NCI-H1694 (cell line): ENCODE data around the gene ZMIZ1.
A peak's percentile ranks its signal among the peaks of the same experiment; 100 is the strongest.

ENCODE experiments used
- DNase-seq: peaks from one replicate; lab custom pipeline; 2025; lab: John Stamatoyannopoulos, UW

Gene ZMIZ1

DNA sequence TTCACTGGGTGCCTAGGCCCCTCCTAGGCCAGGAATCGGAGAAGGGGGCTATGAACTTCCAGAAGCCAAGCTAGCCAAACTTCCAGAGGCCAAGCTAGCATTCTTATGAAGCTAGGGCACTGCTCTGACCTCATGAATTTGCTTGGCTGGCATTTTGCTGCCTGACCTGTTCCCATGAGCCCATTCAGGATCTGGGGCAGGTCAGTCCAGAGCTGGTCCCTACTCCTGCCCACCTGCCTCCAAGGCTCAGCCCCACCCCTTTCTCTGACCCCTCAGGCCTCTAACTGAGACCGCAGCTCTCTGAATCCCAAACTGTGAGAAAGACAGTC lies 277.2 kb downstream of the ZMIZ1 start:
- DNase-seq = no peak

GRCh38 chr10:79346388-79347225 lies 277.8 kb downstream of the ZMIZ1 start:
- DNase-seq = no peak

- DNase-seq = peak; percentile 47
These were observed 278.6 kb downstream of the ZMIZ1 start, which contains the start of gene PPIF for GRCh38 chr10:79347226-79347893. Gene PPIF, plus strand, starts transcription at chr10:79347469. Its CDS starts 80 bp downstream, at chr10:79347549.

DNA sequence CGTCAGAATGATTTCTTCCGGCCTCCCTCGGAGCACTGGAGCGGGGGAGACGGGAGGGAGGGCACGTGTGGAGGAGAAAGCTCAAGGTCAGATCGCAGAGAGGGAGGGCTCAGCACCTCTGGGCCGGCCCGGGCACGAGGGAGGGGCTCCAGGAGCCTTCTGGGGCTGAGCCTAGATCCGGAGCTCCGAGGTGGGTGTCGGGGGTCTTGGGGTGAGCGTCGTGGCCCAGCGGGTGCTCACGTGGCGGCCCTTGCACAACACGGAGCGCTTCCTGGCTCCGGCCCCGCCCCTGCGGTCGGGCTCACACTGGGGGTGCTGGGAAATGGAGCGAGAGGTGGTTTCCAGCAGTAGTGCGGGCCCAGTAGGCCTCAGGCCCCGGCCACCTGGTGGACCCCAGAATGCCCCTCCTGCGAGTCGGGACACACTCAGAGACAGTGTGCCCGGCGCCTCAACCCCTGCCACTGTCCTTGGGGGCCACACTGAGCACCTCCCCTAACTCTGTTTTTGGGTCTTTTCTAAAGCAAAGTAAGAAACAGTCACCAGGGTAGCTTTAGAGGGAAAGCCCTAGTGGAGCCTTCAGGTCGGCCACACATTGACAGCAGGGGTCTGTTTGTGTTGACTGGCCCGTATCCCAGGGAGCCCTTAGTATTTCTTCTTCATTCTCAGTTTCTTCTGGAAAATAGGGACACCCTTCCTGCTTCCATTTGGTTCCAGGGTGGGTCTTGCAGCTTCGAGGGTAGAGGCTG lies 279.3 kb downstream of the ZMIZ1 start:
- DNase-seq = no peak

DNA sequence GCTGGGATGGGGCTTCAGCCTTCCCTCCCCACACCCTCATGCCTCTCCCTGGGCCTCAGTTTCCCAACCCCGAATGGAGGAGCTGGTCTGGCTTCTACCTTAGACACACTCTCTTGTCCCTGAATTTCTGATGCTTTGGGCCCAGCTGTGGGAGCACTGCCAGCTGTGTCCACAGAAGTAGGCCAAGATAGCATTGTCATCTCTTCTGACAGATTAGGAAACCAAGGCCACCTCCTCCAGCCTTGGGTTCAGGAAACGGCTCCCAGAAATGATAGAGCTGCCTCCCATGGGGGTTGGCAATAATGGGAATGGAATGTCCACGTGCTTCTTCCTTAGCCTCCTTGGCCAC lies 279.8 kb downstream of the ZMIZ1 start:
- no peak for DNase-seq

GRCh38 chr10:79349072-79349491 lies 280.3 kb downstream of the ZMIZ1 start:
- DNase-seq = no peak

DNA sequence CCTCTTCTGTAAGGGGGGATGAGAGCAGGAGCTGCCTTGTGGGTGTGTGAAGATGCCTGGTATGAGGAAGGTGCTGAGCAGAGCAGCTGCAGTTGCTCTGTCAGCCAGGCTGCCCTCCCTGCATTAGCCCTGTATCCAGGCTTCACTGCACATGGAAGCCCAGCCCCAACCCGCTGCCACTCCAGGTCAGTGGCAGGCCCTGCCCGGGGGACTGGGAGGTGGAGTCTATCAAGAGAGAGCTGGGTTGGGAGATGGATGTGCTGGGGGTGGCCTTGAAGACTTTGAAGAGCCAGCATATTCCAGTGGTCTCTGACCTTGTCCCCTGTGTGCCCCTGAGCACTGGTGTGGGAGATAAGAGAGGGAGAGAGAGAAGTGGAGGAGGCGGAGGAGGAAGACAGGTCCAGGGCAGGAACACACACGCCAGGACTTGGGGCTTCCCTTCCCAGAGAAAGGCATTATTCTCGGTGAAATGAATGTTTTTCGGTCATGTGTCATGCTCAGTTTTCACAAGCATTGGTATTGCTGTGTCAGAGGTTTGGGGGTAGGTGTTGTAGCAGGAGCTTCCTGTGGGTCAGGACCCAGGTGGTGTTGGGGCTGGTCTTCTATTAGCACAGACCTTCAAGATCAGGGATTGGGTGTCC lies 281.1 kb downstream of the ZMIZ1 start:
- no peak for DNase-seq

GRCh38 chr10:79350407-79351154 lies 281.8 kb downstream of the ZMIZ1 start:
- no peak for DNase-seq

- DNase-seq = no peak
These were observed 282.6 kb downstream of the ZMIZ1 start for GRCh38 chr10:79351332-79351731.

DNA sequence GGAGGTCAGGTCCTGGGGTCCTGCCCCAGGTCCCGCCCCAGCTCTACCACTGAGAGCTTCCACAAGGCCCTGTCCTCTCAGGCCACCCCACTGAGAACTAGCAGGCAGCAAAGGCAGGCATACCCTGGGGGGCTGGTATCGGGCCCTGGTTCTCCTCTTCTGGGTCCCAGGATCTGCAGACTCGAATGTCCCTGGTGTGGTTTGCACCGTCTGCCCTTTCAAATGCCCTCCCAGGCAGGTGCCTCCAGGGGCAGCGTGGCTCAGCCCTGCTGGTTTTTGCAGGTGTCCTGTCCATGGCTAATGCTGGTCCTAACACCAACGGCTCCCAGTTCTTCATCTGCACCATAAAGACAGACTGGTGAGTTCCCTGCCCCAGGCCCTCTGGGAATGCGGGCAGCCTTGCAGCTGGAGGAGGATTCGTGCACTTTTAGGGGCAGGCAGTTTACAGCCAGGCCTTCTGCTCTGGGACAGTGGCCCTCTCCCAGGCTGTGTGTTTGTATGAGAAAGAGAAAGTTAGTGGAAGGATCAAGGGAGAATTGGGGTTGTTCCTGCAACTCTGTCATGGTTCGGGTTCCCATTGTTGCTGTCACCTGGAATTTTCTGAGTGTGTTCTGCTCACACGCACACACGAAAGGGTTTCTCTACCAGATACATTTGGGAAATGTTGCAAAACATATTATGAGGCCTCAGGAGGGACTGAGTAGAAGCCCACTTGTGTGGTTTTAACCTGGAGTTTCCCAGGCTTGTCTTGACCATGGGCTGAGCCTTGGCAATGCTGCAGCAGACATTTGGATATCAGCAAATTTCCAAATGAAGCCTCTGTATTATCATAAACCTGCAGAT lies 283.5 kb downstream of the ZMIZ1 start:
- DNase-seq = no peak

- DNase-seq = no peak
These were observed 284.2 kb downstream of the ZMIZ1 start for GRCh38 chr10:79353000-79353406.

DNA sequence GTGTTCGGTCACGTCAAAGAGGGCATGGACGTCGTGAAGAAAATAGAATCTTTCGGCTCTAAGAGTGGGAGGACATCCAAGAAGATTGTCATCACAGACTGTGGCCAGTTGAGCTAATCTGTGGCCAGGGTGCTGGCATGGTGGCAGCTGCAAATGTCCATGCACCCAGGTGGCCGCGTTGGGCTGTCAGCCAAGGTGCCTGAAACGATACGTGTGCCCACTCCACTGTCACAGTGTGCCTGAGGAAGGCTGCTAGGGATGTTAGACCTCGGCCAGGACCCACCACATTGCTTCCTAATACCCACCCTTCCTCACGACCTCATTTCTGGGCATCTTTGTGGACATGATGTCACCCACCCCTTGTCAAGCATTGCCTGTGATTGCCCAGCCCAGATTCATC lies 285.0 kb downstream of the ZMIZ1 start:
- no peak for DNase-seq

- DNase-seq = no peak
These were observed 285.4 kb downstream of the ZMIZ1 start for GRCh38 chr10:79354141-79354540.

DNA sequence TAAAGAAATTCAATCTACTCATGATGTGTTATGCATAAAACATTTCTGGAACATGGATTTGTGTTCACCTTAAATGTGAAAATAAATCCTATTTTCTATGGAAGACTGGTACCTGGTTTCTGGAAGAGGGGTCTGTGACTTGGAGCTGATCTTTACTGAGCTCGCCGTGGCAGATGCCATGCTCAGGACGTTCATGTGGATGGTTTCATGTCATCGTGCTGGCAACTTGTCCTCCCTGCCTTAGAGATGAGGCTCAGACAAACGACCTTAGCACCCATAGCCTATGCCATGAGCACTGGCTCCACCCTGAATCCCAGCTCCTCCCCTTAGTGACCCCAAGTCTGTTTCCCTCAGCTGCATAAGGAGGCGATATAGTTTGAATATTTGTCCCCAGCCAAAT lies 285.8 kb downstream of the ZMIZ1 start:
- DNase-seq = no peak

DNA sequence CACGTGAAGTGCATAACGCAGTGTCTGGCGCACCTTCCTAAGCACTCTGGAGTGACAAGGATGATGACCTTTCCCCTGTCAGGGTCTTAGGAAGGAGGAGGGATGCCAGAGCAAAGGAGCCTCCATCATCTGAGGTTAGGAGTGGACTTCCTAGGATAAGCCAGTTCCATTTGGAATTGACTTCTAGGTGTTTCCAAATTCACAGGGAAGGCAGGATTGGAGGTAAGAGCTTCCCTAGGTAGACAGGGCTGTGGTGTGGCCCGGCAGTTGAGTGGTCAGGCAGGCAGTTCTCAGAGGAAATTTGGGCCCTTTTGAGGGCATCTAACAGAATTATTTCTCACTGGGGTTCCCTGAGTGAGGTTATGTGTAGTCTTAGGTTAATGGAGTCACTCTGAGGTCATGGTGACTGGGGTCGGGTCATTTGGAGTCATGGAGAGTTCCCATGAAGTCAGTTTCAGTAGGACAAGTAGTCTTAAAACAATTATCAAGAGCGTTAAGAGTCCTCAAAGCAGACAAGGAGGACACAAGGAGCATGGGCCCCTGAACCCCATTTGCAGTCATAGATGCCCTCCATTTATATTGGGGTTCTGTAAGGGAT lies 286.8 kb downstream of the ZMIZ1 start:
- no peak for DNase-seq

- no peak for DNase-seq
These were observed 287.3 kb downstream of the ZMIZ1 start for GRCh38 chr10:79356104-79356503.

DNA sequence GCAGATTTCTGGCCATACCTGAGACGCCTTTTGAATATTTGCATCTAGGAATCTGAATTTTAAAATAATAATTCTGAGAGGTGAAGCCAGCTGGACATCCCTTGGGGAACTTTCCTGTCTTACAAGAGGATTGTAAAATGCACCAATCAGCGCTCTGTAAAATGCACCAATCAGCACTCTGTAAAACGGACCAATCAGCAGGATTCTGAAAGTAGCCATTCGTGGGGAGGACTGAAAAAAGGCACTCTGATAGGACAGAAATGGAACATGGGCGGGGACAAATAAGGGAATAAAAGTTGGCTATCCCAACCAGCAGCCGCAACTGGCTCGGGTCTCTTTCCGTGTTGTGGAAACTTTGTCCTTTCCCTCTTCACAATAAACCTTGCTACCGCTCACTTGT lies 288.4 kb downstream of the ZMIZ1 start:
- DNase-seq = no peak

DNA sequence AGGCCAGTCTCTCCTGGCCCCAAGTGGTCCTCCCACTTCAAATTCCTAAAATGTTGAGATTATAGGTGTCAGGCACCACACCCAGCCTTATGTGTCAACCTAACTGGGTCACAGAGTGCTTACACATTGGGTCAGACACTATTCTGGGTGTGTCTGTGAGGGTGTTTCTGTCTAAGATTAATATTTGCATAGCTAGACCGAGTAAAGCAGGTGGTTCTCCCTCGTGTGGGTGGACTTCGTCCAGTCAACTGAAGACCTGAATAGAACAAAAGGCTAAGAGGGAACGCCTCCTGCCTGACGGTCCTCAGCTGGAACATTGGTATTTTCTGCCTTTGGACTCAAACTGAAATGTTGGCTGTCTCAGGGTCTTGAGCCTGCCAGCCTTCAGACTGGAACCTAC lies 290.0 kb downstream of the ZMIZ1 start:
- no peak for DNase-seq

GRCh38 chr10:79359816-79360498 lies 291.2 kb downstream of the ZMIZ1 start:
- no peak for DNase-seq
